ENCODE measurements around the gene PARD3. TPM values are rescaled to one million over a fixed set of nuclear protein-coding genes. Genes with fewer than 3 reads are reported as not detected.

Gene PARD3
- total RNA-seq, 2 experiments from 2014 or later, result 0.53 to 0.71 TPM

- intact Hi-C loops (cut with DNase I, micrococcal nuclease), result no loop called here
- Mint-ChIP-seq H3K27ac (no peak overlapping the region), H3K36me3 (ENCODE audit: low read depth) (no peaks in the 10 kb centered on the region), H3K4me3 (no peak overlapping the region), H3K9me3 (no peaks in the 10 kb centered on the region), H3K27me3 (peaks cover 12% of the 10 kb centered on the region), H3K4me1 (ENCODE audit: low read depth) (peaks cover 7% of the 10 kb centered on the region)
- TF ChIP-seq CTCF (IDR thresholded peaks at IDR 0.05), result no peak
- ATAC-seq (ENCODE audit: poor library complexity) (no peak), DNase-seq (no peak)
- Histone ChIP-seq H3K36me3 (ENCODE audit: insufficient read depth, low read length) (no peaks in the 10 kb centered on the region), H3K4me3 (ENCODE audit: low read length) (no peak overlapping the region), H3K27me3 (ENCODE audit: control insufficient read depth in 1 of 2, insufficient read depth in 2 of 2, low read length in 2 of 2) (no peaks in the 10 kb centered on the region), H3K27ac (ENCODE audit: low read depth in 1 of 2, low read length in 2 of 2) (no peak overlapping the region), H3K9me3 (ENCODE audit: control insufficient read depth in 1 of 2, insufficient read depth in 1 of 2, low read length in 2 of 2) (no peaks in the 10 kb centered on the region), H3K4me1 (ENCODE audit: insufficient read depth, low read length) (no peaks in the 10 kb centered on the region)
- POLR2A ChIA-PET, result no interaction called here
- CTCF ChIA-PET, result no interaction called here
These were observed 291.9 kb downstream of the PARD3 start for GRCh38 chr10:34523017-34523767.

- Mint-ChIP-seq H3K27ac (no peak overlapping the region), H3K4me1 (ENCODE audit: low read depth) (peaks cover 7% of the 10 kb centered on the region), H3K27me3 (peaks cover 12% of the 10 kb centered on the region), H3K9me3 (no peaks in the 10 kb centered on the region), H3K36me3 (ENCODE audit: low read depth) (no peaks in the 10 kb centered on the region), H3K4me3 (no peak overlapping the region)
- no peak for TF ChIP-seq CTCF (IDR thresholded peaks at IDR 0.05)
- ChIA-PET POLR2A (no interaction called here), CTCF (no interaction called here)
- Histone ChIP-seq H3K4me3 (ENCODE audit: low read length) (no peak overlapping the region), H3K4me1 (ENCODE audit: insufficient read depth, low read length) (no peaks in the 10 kb centered on the region), H3K27me3 (ENCODE audit: control insufficient read depth in 1 of 2, insufficient read depth in 2 of 2, low read length in 2 of 2) (no peaks in the 10 kb centered on the region), H3K36me3 (ENCODE audit: insufficient read depth, low read length) (no peaks in the 10 kb centered on the region), H3K27ac (ENCODE audit: low read depth in 1 of 2, low read length in 2 of 2) (no peak overlapping the region), H3K9me3 (ENCODE audit: control insufficient read depth in 1 of 2, insufficient read depth in 1 of 2, low read length in 2 of 2) (no peaks in the 10 kb centered on the region)
- intact Hi-C loops (cut with DNase I, micrococcal nuclease), result no loop called here
- peak in 2 of 14 experiments; percentile 5 to 7 for DNase-seq
- ATAC-seq (ENCODE audit: poor library complexity), result no peak
These were observed 292.6 kb downstream of the PARD3 start for GRCh38 chr10:34522546-34522945.

- intact Hi-C loops (cut with DNase I, micrococcal nuclease), result no loop called here
- Mint-ChIP-seq H3K4me3 (no peak overlapping the region), H3K36me3 (ENCODE audit: low read depth) (no peaks in the 10 kb centered on the region), H3K27me3 (peaks cover 12% of the 10 kb centered on the region), H3K27ac (no peak overlapping the region), H3K4me1 (ENCODE audit: low read depth) (peaks cover 7% of the 10 kb centered on the region), H3K9me3 (no peaks in the 10 kb centered on the region)
- CTCF ChIA-PET, result no interaction called here
- Histone ChIP-seq H3K9me3 (ENCODE audit: control insufficient read depth in 1 of 2, insufficient read depth in 1 of 2, low read length in 2 of 2) (no peaks in the 10 kb centered on the region), H3K36me3 (ENCODE audit: insufficient read depth, low read length) (no peaks in the 10 kb centered on the region), H3K27me3 (ENCODE audit: control insufficient read depth in 1 of 2, insufficient read depth in 2 of 2, low read length in 2 of 2) (no peaks in the 10 kb centered on the region), H3K4me1 (ENCODE audit: insufficient read depth, low read length) (no peaks in the 10 kb centered on the region), H3K4me3 (ENCODE audit: low read length) (no peak overlapping the region), H3K27ac (ENCODE audit: low read depth in 1 of 2, low read length in 2 of 2) (no peak overlapping the region)
- ATAC-seq (ENCODE audit: poor library complexity), result no peak
- DNase-seq, result no peak
- no peak for TF ChIP-seq CTCF (IDR thresholded peaks at IDR 0.05)
- POLR2A ChIA-PET, result no interaction called here
These were observed 294.6 kb downstream of the PARD3 start for GRCh38 chr10:34520510-34520909.
